Measurements from ENCODE around the gene RMRP.

Gene RMRP

DNA sequence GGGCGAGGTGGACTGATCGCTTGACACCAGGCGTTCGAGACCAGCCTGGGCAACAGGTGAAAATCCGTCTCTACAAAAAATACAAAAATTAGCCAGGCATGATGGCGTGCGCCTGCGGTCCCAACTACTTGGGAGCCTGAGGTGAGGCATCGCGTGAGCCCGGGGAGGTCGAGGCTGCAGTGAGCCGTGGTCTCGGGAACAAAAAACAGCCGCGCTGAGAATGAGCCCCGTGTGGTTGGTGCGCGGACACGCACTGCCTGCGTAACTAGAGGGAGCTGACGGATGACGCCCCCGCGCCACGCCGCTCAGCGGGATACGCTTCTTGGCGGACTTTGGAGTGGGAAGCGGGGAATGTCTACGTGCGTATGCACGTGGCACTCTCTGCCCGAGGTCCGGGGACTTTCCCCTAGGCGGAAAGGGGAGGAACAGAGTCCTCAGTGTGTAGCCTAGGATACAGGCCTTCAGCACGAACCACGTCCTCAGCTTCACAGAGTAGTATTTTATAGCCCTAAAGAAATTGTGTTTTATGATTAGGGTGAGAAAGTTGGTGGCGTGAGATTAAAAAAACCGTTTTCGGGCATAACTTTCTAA, at the start of gene RMRP:
TSS of gene RMRP (minus strand) at position 474 of the 591 bp plus-strand sequence.
- peak within 1 kb of the TSS; percentile 99 for H3K27ac ChIP-seq (ENCODE audit: low read length)
- peaks cover 0 to 23% of the 10 kb centered on the region in 2 donors for H3K4me1 ChIP-seq (ENCODE audit: control insufficient read depth in 1 of 2, insufficient read depth in 2 of 2, low read length in 2 of 2)
- H3K27me3 ChIP-seq (ENCODE audit: low read depth, low read length), result no peaks in the 10 kb centered on the region
- H3K36me3 ChIP-seq (ENCODE audit: control insufficient read depth in 1 of 2, insufficient read depth in 2 of 2, low read length in 2 of 2), result peaks cover 8 to 14% of the 10 kb centered on the region in 2 donors
- no peaks in the 10 kb centered on the region for H3K9me3 ChIP-seq (ENCODE audit: control insufficient read depth in 1 of 2, low read length in 2 of 2)
- H3K4me3 ChIP-seq (ENCODE audit: low read depth in 1 of 2, low read length in 2 of 2), result peak within 1 kb of the TSS; percentile 79 to 88

DNA sequence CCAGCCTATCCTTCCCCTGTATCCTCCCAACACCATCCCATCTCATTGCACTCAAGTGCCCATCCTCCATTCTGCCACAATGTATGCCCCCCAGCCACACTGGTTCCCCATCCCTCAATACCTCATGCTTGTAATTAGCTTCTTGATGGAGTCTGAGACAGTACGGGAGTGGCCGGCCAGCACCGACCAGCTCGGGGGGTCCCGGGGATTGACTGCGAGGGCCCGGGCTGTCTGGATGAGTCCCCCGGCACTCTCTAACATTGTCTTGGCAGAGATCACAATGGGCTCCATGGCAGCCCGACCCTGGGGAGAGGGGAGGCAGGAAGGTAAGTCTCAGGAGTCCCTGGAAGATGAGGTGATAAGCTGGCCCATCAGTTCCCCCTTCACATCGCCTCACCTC, 49.1 kb upstream of the RMRP start:
- H3K36me3 ChIP-seq (ENCODE audit: control insufficient read depth in 1 of 2, insufficient read depth in 2 of 2, low read length in 2 of 2), result peaks cover 87 to 91% of the 10 kb centered on the region in 2 donors
- no peaks in the 10 kb centered on the region for H3K9me3 ChIP-seq (ENCODE audit: control insufficient read depth in 1 of 2, low read length in 2 of 2)
- H3K27ac ChIP-seq (ENCODE audit: low read length), result no peak overlapping the region
- H3K27me3 ChIP-seq (ENCODE audit: low read depth, low read length), result no peaks in the 10 kb centered on the region
- H3K4me1 ChIP-seq (ENCODE audit: control insufficient read depth in 1 of 2, insufficient read depth in 2 of 2, low read length in 2 of 2), result no peaks in the 10 kb centered on the region
- H3K4me3 ChIP-seq (ENCODE audit: low read depth in 1 of 2, low read length in 2 of 2), result no peak overlapping the region

DNA sequence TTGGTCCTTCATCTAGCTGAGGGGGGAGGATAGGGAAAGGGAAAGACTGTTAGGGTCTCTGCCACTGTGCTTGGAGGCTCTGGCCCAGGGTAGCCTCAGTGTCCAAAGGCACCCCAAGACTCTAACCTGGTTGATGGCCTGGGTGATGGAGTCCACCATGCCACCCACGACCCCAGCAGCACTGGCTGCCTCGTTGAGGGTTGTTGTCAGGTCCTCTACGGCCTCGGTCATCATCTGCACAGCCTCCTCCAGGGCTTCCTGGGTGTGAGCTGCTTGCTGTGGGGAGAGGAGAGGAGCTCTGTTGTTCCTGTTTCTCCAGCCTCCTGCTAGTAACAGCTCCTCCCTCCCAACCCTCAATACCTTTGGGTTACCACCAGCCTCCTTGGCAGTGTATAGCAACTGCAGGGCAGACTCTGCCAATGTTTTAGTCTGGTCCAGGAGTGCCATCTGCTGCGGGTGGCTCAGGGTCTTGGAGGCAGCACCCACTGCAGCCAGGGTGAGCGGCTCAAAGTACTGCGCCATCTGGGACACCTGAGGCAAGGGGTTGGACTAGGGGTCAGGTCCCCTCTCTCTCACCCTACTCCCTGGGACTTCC, 48.1 kb upstream of the RMRP start:
- no peak overlapping the region for H3K27ac ChIP-seq (ENCODE audit: low read length)
- no peaks in the 10 kb centered on the region for H3K27me3 ChIP-seq (ENCODE audit: low read depth, low read length)
- no peaks in the 10 kb centered on the region for H3K4me1 ChIP-seq (ENCODE audit: control insufficient read depth in 1 of 2, insufficient read depth in 2 of 2, low read length in 2 of 2)
- peaks cover 87 to 91% of the 10 kb centered on the region in 2 donors for H3K36me3 ChIP-seq (ENCODE audit: control insufficient read depth in 1 of 2, insufficient read depth in 2 of 2, low read length in 2 of 2)
- H3K4me3 ChIP-seq (ENCODE audit: low read depth in 1 of 2, low read length in 2 of 2), result no peak overlapping the region
- no peaks in the 10 kb centered on the region for H3K9me3 ChIP-seq (ENCODE audit: control insufficient read depth in 1 of 2, low read length in 2 of 2)

- Histone ChIP-seq H3K36me3 (ENCODE audit: control insufficient read depth in 1 of 2, insufficient read depth in 2 of 2, low read length in 2 of 2) (peaks cover 87 to 90% of the 10 kb centered on the region in 2 donors), H3K9me3 (ENCODE audit: control insufficient read depth in 1 of 2, low read length in 2 of 2) (no peaks in the 10 kb centered on the region), H3K4me3 (ENCODE audit: low read depth in 1 of 2, low read length in 2 of 2) (no peak overlapping the region), H3K27ac (ENCODE audit: low read length) (no peak overlapping the region), H3K4me1 (ENCODE audit: control insufficient read depth in 1 of 2, insufficient read depth in 2 of 2, low read length in 2 of 2) (no peaks in the 10 kb centered on the region), H3K27me3 (ENCODE audit: low read depth, low read length) (no peaks in the 10 kb centered on the region)
Measured at GRCh38 chr9:35705372-35705771, 47.6 kb upstream of the RMRP start.

GRCh38 chr9:35703906-35704672, 46.3 kb upstream of the RMRP start:
- no peaks in the 10 kb centered on the region for H3K27me3 ChIP-seq (ENCODE audit: low read depth, low read length)
- no peak overlapping the region for H3K4me3 ChIP-seq (ENCODE audit: low read depth in 1 of 2, low read length in 2 of 2)
- H3K27ac ChIP-seq (ENCODE audit: low read length), result no peak overlapping the region
- no peaks in the 10 kb centered on the region for H3K9me3 ChIP-seq (ENCODE audit: control insufficient read depth in 1 of 2, low read length in 2 of 2)
- H3K36me3 ChIP-seq (ENCODE audit: control insufficient read depth in 1 of 2, insufficient read depth in 2 of 2, low read length in 2 of 2), result peaks cover 96 to 98% of the 10 kb centered on the region in 2 donors
- no peaks in the 10 kb centered on the region for H3K4me1 ChIP-seq (ENCODE audit: control insufficient read depth in 1 of 2, insufficient read depth in 2 of 2, low read length in 2 of 2)

- no peak overlapping the region for H3K27ac ChIP-seq (ENCODE audit: low read length)
- no peaks in the 10 kb centered on the region for H3K4me1 ChIP-seq (ENCODE audit: control insufficient read depth in 1 of 2, insufficient read depth in 2 of 2, low read length in 2 of 2)
- no peak overlapping the region for H3K4me3 ChIP-seq (ENCODE audit: low read depth in 1 of 2, low read length in 2 of 2)
- H3K36me3 ChIP-seq (ENCODE audit: control insufficient read depth in 1 of 2, insufficient read depth in 2 of 2, low read length in 2 of 2), result peaks cover 97 to 98% of the 10 kb centered on the region in 2 donors
- H3K9me3 ChIP-seq (ENCODE audit: control insufficient read depth in 1 of 2, low read length in 2 of 2), result no peaks in the 10 kb centered on the region
- no peaks in the 10 kb centered on the region for H3K27me3 ChIP-seq (ENCODE audit: low read depth, low read length)
Measured at GRCh38 chr9:35702696-35703095, 44.9 kb upstream of the RMRP start.

GRCh38 chr9:35700942-35701341, 43.1 kb upstream of the RMRP start:
- Histone ChIP-seq H3K36me3 (ENCODE audit: control insufficient read depth in 1 of 2, insufficient read depth in 2 of 2, low read length in 2 of 2) (peaks cover 88 to 97% of the 10 kb centered on the region in 2 donors), H3K4me3 (ENCODE audit: low read depth in 1 of 2, low read length in 2 of 2) (no peak overlapping the region), H3K4me1 (ENCODE audit: control insufficient read depth in 1 of 2, insufficient read depth in 2 of 2, low read length in 2 of 2) (peaks cover 0 to 4% of the 10 kb centered on the region in 2 donors), H3K27ac (ENCODE audit: low read length) (no peak overlapping the region), H3K9me3 (ENCODE audit: control insufficient read depth in 1 of 2, low read length in 2 of 2) (no peaks in the 10 kb centered on the region), H3K27me3 (ENCODE audit: low read depth, low read length) (no peaks in the 10 kb centered on the region)

GRCh38 chr9:35700031-35700430, 42.2 kb upstream of the RMRP start:
- no peaks in the 10 kb centered on the region for H3K27me3 ChIP-seq (ENCODE audit: low read depth, low read length)
- no peak overlapping the region for H3K27ac ChIP-seq (ENCODE audit: low read length)
- H3K36me3 ChIP-seq (ENCODE audit: control insufficient read depth in 1 of 2, insufficient read depth in 2 of 2, low read length in 2 of 2), result peaks cover 83 to 87% of the 10 kb centered on the region in 2 donors
- H3K4me3 ChIP-seq (ENCODE audit: low read depth in 1 of 2, low read length in 2 of 2), result no peak overlapping the region
- peaks cover 0 to 4% of the 10 kb centered on the region in 2 donors for H3K4me1 ChIP-seq (ENCODE audit: control insufficient read depth in 1 of 2, insufficient read depth in 2 of 2, low read length in 2 of 2)
- no peaks in the 10 kb centered on the region for H3K9me3 ChIP-seq (ENCODE audit: control insufficient read depth in 1 of 2, low read length in 2 of 2)

DNA sequence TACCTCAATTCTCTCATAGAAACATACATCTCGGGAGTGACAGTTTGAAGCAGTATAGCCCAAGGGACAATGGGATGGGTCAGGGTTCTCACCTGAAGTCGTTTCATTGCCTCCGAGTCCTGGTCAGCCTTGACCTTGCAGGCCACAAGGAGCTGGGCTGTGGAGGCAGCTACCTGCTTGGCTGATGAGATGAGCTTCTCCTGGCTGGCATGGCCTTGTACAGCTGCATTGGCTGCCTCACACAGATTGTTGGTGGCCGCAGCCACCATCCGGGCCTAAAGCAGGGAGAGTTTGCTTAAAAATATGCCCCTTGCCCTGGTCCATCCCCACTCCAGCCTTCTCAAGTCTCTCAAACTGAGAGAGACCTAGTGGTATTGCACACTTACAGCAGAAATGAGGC, 40.4 kb upstream of the RMRP start:
- Histone ChIP-seq H3K27ac (ENCODE audit: low read length) (no peak overlapping the region), H3K4me3 (ENCODE audit: low read depth in 1 of 2, low read length in 2 of 2) (no peak overlapping the region), H3K36me3 (ENCODE audit: control insufficient read depth in 1 of 2, insufficient read depth in 2 of 2, low read length in 2 of 2) (peaks cover 66 to 69% of the 10 kb centered on the region in 2 donors), H3K27me3 (ENCODE audit: low read depth, low read length) (no peaks in the 10 kb centered on the region), H3K9me3 (ENCODE audit: control insufficient read depth in 1 of 2, low read length in 2 of 2) (no peaks in the 10 kb centered on the region), H3K4me1 (ENCODE audit: control insufficient read depth in 1 of 2, insufficient read depth in 2 of 2, low read length in 2 of 2) (peaks cover 0 to 4% of the 10 kb centered on the region in 2 donors)

- no peaks in the 10 kb centered on the region for H3K27me3 ChIP-seq (ENCODE audit: low read depth, low read length)
- H3K4me3 ChIP-seq (ENCODE audit: low read depth in 1 of 2, low read length in 2 of 2), result no peak overlapping the region
- no peaks in the 10 kb centered on the region for H3K9me3 ChIP-seq (ENCODE audit: control insufficient read depth in 1 of 2, low read length in 2 of 2)
- peaks cover 0 to 4% of the 10 kb centered on the region in 2 donors for H3K4me1 ChIP-seq (ENCODE audit: control insufficient read depth in 1 of 2, insufficient read depth in 2 of 2, low read length in 2 of 2)
- H3K36me3 ChIP-seq (ENCODE audit: control insufficient read depth in 1 of 2, insufficient read depth in 2 of 2, low read length in 2 of 2), result peaks cover 59 to 62% of the 10 kb centered on the region in 2 donors
- peak overlapping the region; percentile 67 for H3K27ac ChIP-seq (ENCODE audit: low read length)
Measured at GRCh38 chr9:35697486-35697885, 39.7 kb upstream of the RMRP start.

- H3K9me3 ChIP-seq (ENCODE audit: control insufficient read depth in 1 of 2, low read length in 2 of 2), result no peaks in the 10 kb centered on the region
- H3K4me1 ChIP-seq (ENCODE audit: control insufficient read depth in 1 of 2, insufficient read depth in 2 of 2, low read length in 2 of 2), result peaks cover 0 to 4% of the 10 kb centered on the region in 2 donors
- no peaks in the 10 kb centered on the region for H3K27me3 ChIP-seq (ENCODE audit: low read depth, low read length)
- no peak overlapping the region for H3K4me3 ChIP-seq (ENCODE audit: low read depth in 1 of 2, low read length in 2 of 2)
- H3K36me3 ChIP-seq (ENCODE audit: control insufficient read depth in 1 of 2, insufficient read depth in 2 of 2, low read length in 2 of 2), result peaks cover 53 to 54% of the 10 kb centered on the region in 2 donors
- peak overlapping the region; percentile 67 for H3K27ac ChIP-seq (ENCODE audit: low read length)
Measured at GRCh38 chr9:35696520-35697215, 38.8 kb upstream of the RMRP start.
